K562 (cell line): ENCODE results near the gene ANGEL2. TPM values are rescaled to one million over a fixed set of nuclear protein-coding genes. Genes with fewer than 3 reads are reported as not detected.

Experiments
- CBX8 ChIP-seq: fragments of 200-600 bp; sonication (generic); IDR thresholded peaks from 2 replicates; pipeline ENCODE4 v1.6.1; 2012; ENCODE audit warnings: borderline replicate concordance, mixed run types, low read depth, mild to moderate bottlenecking, moderate library complexity, mixed read lengths, low read length, control low read depth, inconsistent platforms; ENCODE audit not compliant: poor library complexity, severe bottlenecking; ENCODE audit errors: extremely low read depth
- FOXM1 ChIP-seq, 2 experiments: fragments of 450-650 bp in 1 of 2; sonication (generic) in 1 of 2; formaldehyde crosslinking in 1 of 2; IDR thresholded peaks; 2 replicates each; pipeline versions ENCODE4 v1.6.1 to v1.9.0; 2017 to 2022; ENCODE audit warnings: low read depth in 2 of 2, mild to moderate bottlenecking in 2 of 2, missing genetic modification reagents in 1 of 2, moderate library complexity in 1 of 2
- NCOR1 ChIP-seq: fragments of 450-650 bp; IDR thresholded peaks from 2 replicates; pipeline ENCODE4 v1.6.1; 2016; ENCODE audit warnings: mild to moderate bottlenecking, moderate library complexity
- PHF21A ChIP-seq: fragments of 450-650 bp; IDR thresholded peaks from 2 replicates; pipeline ENCODE4 v1.6.1; 2017; ENCODE audit warnings: low read depth, borderline replicate concordance
- ZNF217 ChIP-seq: sonication (generic); formaldehyde crosslinking; IDR thresholded peaks from 2 replicates; pipeline ENCODE4 v1.8.0; 2022; ENCODE audit warnings: mild to moderate bottlenecking, missing genetic modification reagents
- ZNF384 ChIP-seq: IDR thresholded peaks from 2 replicates; pipeline ENCODE4 v1.6.1; 2012; ENCODE audit warnings: low read depth, low read length, improper control_type of control experiment
- ZNF79 ChIP-seq: fragments of 250-450 bp; sonication (Bioruptor Pico); IDR thresholded peaks from 2 replicates; pipeline ENCODE4 v1.4.0; 2020; ENCODE audit warnings: low read depth, mild to moderate bottlenecking, moderate library complexity
- polyA plus RNA-seq, 8 experiments: library from polyadenylated mRNA; depleted of rRNA in 4 of 8; stranded (reverse) in 5 of 8; unstranded in 3 of 8; fragments of >200 nt; fragmentation: Nextera tagmentation in 2 of 8; fragmentation: Illumina TruSeq in 1 of 8; extraction: Ambion mirVana in 2 of 8; extraction: Trizol in 1 of 8; gene quantifications; 2 replicates each; pipeline versions ENCODE4 v1.2.1 to v1.2.3, GENCODE V29; 2011 to 2014; ENCODE audit warnings: inconsistent platforms in 1 of 8, missing spikeins in 1 of 8
- total RNA-seq, 7 experiments: library from RNA; depleted of rRNA in 6 of 7; stranded (reverse); fragments of >200 nt in 6 of 7; fragmentation: Illumina TruSeq in 2 of 7; extraction: Trizol in 2 of 7; gene quantifications; 2 replicates each; pipeline versions ENCODE4 v1.2.1 to v1.2.3, GENCODE V29; 2011 to 2021; ENCODE audit warnings: low replicate concordance in 1 of 7
- TF ChIP-seq, protein P1 (sequence below): sonication (generic); formaldehyde crosslinking; IDR thresholded peaks from 2 replicates; pipeline ENCODE4 v1.8.1; 2023; ENCODE audit warnings: mild to moderate bottlenecking, missing genetic modification reagents, moderate library complexity
- TF ChIP-seq, protein P2 (sequence below): fragments of 450-650 bp; IDR thresholded peaks from 2 replicates; pipeline ENCODE4 v1.6.1; 2016
- TF ChIP-seq, protein P3 (sequence below): fragments of 450-650 bp; IDR thresholded peaks from 2 replicates; pipeline ENCODE4 v1.6.1; 2017; ENCODE audit warnings: antibody characterized with exemption

The ANGEL2 gene
- total and polyA plus RNA-seq, 9 of the 15 experiments (the other 6 are each of a cell fraction or from before 2014, with no cell fraction given): 6.8 to 34.6 (median 26.2) TPM

DNA sequence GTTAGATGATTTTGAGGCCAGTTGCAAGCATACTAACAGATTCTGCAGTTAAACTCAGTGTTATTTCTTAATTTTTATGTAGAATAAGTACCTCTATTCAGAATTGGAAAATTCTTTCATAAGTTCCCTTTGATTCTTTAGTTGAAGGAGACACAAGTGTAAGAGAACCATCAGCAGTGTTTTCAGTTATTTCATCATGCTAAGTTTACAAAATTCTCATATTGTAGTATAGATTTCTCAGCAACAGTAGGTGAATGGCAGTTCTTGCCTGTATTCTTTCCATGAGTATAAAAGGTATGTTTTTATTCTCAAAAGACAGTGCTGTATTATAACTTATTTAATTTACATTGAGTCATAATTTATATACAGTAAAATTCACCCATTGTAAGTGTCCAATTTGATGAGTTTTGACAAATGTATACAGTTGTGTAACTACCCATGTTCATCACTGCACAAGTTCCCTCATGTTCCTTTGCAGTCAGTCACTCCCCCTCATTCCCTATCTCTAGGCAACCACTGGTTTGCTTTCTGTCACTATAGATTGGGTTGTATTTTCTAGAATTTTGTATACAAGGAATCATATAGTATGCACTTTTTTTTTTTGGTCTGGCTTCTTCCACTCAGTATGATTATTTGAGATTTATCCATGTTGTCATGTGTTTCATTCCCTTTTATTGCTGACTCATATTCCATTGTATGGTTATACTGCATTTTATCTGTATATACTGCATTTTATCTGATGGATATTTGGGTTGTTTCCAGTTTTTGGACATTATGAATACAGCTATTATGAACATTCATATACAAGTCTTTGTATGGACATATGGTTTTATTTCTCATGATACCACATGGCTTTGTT lies 39.3 kb upstream of the ANGEL2 start (continued):
- TF ChIP-seq CBX8 (no peak), ZNF384 (peak; percentile 49; the same call in 1 of the 2 replicates), PHF21A (no peak), FOXM1 (IDR thresholded peaks at IDR 0.05; ENCODE audit: low read depth) (no peak), FOXM1 (CRISPR knock-in tag; IDR thresholded peaks at IDR 0.05; ENCODE audit: low read depth) (no peak), ZNF79 (CRISPR knock-in tag) (no peak), NCOR1 (peak; percentile 50), ZNF217 (no peak)
- TF ChIP-seq, protein P1, sequence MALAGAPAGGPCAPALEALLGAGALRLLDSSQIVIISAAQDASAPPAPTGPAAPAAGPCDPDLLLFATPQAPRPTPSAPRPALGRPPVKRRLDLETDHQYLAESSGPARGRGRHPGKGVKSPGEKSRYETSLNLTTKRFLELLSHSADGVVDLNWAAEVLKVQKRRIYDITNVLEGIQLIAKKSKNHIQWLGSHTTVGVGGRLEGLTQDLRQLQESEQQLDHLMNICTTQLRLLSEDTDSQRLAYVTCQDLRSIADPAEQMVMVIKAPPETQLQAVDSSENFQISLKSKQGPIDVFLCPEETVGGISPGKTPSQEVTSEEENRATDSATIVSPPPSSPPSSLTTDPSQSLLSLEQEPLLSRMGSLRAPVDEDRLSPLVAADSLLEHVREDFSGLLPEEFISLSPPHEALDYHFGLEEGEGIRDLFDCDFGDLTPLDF: no peak
- TF ChIP-seq, protein P2, sequence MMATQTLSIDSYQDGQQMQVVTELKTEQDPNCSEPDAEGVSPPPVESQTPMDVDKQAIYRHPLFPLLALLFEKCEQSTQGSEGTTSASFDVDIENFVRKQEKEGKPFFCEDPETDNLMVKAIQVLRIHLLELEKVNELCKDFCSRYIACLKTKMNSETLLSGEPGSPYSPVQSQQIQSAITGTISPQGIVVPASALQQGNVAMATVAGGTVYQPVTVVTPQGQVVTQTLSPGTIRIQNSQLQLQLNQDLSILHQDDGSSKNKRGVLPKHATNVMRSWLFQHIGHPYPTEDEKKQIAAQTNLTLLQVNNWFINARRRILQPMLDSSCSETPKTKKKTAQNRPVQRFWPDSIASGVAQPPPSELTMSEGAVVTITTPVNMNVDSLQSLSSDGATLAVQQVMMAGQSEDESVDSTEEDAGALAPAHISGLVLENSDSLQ: peak; percentile 92
- TF ChIP-seq, protein P3, sequence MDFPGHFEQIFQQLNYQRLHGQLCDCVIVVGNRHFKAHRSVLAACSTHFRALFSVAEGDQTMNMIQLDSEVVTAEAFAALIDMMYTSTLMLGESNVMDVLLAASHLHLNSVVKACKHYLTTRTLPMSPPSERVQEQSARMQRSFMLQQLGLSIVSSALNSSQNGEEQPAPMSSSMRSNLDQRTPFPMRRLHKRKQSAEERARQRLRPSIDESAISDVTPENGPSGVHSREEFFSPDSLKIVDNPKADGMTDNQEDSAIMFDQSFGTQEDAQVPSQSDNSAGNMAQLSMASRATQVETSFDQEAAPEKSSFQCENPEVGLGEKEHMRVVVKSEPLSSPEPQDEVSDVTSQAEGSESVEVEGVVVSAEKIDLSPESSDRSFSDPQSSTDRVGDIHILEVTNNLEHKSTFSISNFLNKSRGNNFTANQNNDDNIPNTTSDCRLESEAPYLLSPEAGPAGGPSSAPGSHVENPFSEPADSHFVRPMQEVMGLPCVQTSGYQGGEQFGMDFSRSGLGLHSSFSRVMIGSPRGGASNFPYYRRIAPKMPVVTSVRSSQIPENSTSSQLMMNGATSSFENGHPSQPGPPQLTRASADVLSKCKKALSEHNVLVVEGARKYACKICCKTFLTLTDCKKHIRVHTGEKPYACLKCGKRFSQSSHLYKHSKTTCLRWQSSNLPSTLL: no peak
